GM12878 (cell line): Measurements from ENCODE around the gene C10orf90. TPM values are rescaled to one million over a fixed set of nuclear protein-coding genes. Genes with fewer than 3 reads are reported as not detected.

Experiments used
- ATAC-seq: fragments of 200-7000 bp; cut with Tn5 transposase; 3 replicates; pipeline ENCODE4 v1.9.1; 2020; ENCODE audit warnings: mild to moderate bottlenecking, moderate library complexity
- BruUV-seq: library from RNA; stranded (reverse); fragments of 400-500 nt; replicated peaks from 2 replicates; lab custom pipeline; 2021; lab: Mats Ljungman, UMichigan
- CTCF ChIA-PET: fragments of 300-600 bp; sonication (Branson Sonifier 250); formaldehyde crosslinking; extraction: SDS; loops from one replicate; lab custom pipeline; 2021; ENCODE audit warnings: inconsistent platforms; lab: Yijun Ruan, JAX
- POLR2A ChIA-PET: fragments of 350-600 bp; formaldehyde crosslinking; extraction: SDS; loops from one replicate; lab custom pipeline; 2021; ENCODE audit warnings: inconsistent platforms; lab: Charles Lee
- RAD21 ChIA-PET: fragments of 300-600 bp; sonication (Branson Sonifier 250); formaldehyde crosslinking; loops from one replicate; lab custom pipeline; 2023; ENCODE audit warnings: antibody characterized with exemption; ENCODE audit not compliant: unreplicated experiment; lab: Charles Lee
- SMC1A ChIA-PET: fragments of 300-600 bp; sonication (Branson Sonifier 250); formaldehyde crosslinking; loops from one replicate; lab custom pipeline; 2023; ENCODE audit not compliant: unreplicated experiment, uncharacterized antibody; lab: Charles Lee
- DNase-seq: peaks from one replicate; pipeline ENCODE4 v3.0.0-alpha.2; 2011; ENCODE audit warnings: low read depth, low spot score
- FAIRE-seq: peaks from 3 replicates; lab custom pipeline; 2011; peaks lifted over from hg19 to GRCh38; lab: Jason Lieb, UNC
- H2AFZ ChIP-seq: 2 replicates; pipeline ENCODE4 v1.6.0; 2011; ENCODE audit warnings: low read depth, low read length, control low read depth; ENCODE audit not compliant: control insufficient read depth
- H3K27ac ChIP-seq: 2 replicates; pipeline ENCODE4 v1.5.1; 2011; ENCODE audit warnings: control low read depth; ENCODE audit not compliant: control insufficient read depth, insufficient read depth
- H3K27me3 ChIP-seq, 2 experiments: replicated peaks in 1 of 2; 2 replicates each; pipeline versions ENCODE4 v1.6.0 to v1.6.1; 2011; ENCODE audit warnings: low read length in 1 of 2; ENCODE audit not compliant: control insufficient read depth in 2 of 2, insufficient read depth in 2 of 2
- H3K36me3 ChIP-seq, 2 experiments: 2 replicates each; pipeline ENCODE4 v1.5.1; 2011; ENCODE audit warnings: low read length in 1 of 2; ENCODE audit not compliant: control insufficient read depth in 2 of 2, insufficient read depth in 2 of 2
- H3K4me1 ChIP-seq: 2 replicates; pipeline ENCODE4 v1.6.1; 2011; ENCODE audit warnings: mild to moderate bottlenecking, low read length, moderate library complexity, mixed read lengths; ENCODE audit not compliant: control insufficient read depth, insufficient read depth
- H3K4me2 ChIP-seq: 2 replicates; pipeline ENCODE4 v1.6.0; 2011; ENCODE audit warnings: control low read depth; ENCODE audit not compliant: control insufficient read depth, insufficient read depth
- H3K4me3 ChIP-seq: fragments of 200-600 bp; sonication (generic); 2 replicates; pipeline ENCODE4 v1.5.1; 2016
- H3K79me2 ChIP-seq: 2 replicates; pipeline ENCODE4 v1.6.0; 2011; ENCODE audit warnings: low read length; ENCODE audit not compliant: control insufficient read depth, insufficient read depth
- H3K9ac ChIP-seq: 2 replicates; pipeline ENCODE4 v1.8.0; 2011; ENCODE audit warnings: low read length, control low read depth, mixed read lengths; ENCODE audit not compliant: control insufficient read depth, insufficient read depth
- H3K9me3 ChIP-seq: replicated peaks from 3 replicates; pipeline ENCODE4 v1.5.1; 2011; ENCODE audit warnings: mild to moderate bottlenecking, low read length; ENCODE audit not compliant: control insufficient read depth, insufficient read depth
- H4K20me1 ChIP-seq: 2 replicates; pipeline ENCODE4 v1.6.0; 2011; ENCODE audit not compliant: control insufficient read depth, insufficient read depth
- CREB1 ChIP-seq: IDR thresholded peaks from 2 replicates; pipeline ENCODE4 v1.6.1; 2012; ENCODE audit warnings: low read depth, mild to moderate bottlenecking, inconsistent platforms
- E2F4 ChIP-seq: IDR thresholded peaks from 2 replicates; pipeline ENCODE4 v1.6.1; 2012; ENCODE audit warnings: low read depth, low read length, improper control_type of control experiment
- EGR1 ChIP-seq, 2 experiments: IDR thresholded peaks; 1 replicate in 1 of 2; 2 replicates in 1 of 2; pipeline ENCODE4 v1.6.1; 2011 to 2012; ENCODE audit warnings: low read depth in 2 of 2, low read length in 2 of 2, borderline replicate concordance in 1 of 2, mild to moderate bottlenecking in 1 of 2, moderate library complexity in 1 of 2
- HDAC6 ChIP-seq: fragments of 200-600 bp; sonication (generic); IDR thresholded peaks from one replicate; pipeline ENCODE4 v1.8.0; 2017; ENCODE audit warnings: antibody characterized with exemption; ENCODE audit not compliant: unreplicated experiment
- KLF5 ChIP-seq: fragments of 450-650 bp; IDR thresholded peaks from 2 replicates; pipeline ENCODE4 v1.6.1; 2014; ENCODE audit warnings: mild to moderate bottlenecking; ENCODE audit not compliant: partially characterized antibody
- NFXL1 ChIP-seq: fragments of 450-650 bp; IDR thresholded peaks from 2 replicates; pipeline ENCODE4 v1.6.1; 2017; ENCODE audit warnings: antibody characterized with exemption, mild to moderate bottlenecking, borderline replicate concordance
- NFYA ChIP-seq: IDR thresholded peaks from 2 replicates; pipeline ENCODE4 v1.6.1; 2011; ENCODE audit warnings: low read depth, mild to moderate bottlenecking, low read length, improper control_type of control experiment, borderline replicate concordance
- PML ChIP-seq: IDR thresholded peaks from 2 replicates; pipeline ENCODE4 v1.6.1; 2012; ENCODE audit warnings: low read length, inconsistent platforms
- RAD51 ChIP-seq: fragments of 450-650 bp; IDR thresholded peaks from 2 replicates; pipeline ENCODE4 v1.6.1; 2016; ENCODE audit warnings: moderate library complexity, mild to moderate bottlenecking, inconsistent platforms
- SIX5 ChIP-seq: IDR thresholded peaks from 2 replicates; pipeline ENCODE4 v1.6.1; 2011; ENCODE audit warnings: mild to moderate bottlenecking, low read depth, low read length, moderate library complexity; ENCODE audit not compliant: severe bottlenecking
- STAT1 ChIP-seq: fragments of 450-650 bp; conservative IDR thresholded peaks from 2 replicates; pipeline ENCODE4 v1.6.1; 2014; ENCODE audit warnings: antibody characterized with exemption, mild to moderate bottlenecking
- SUZ12 ChIP-seq: fragments of 200-600 bp; sonication (generic); IDR thresholded peaks from one replicate; pipeline ENCODE4 v1.6.1; 2018; ENCODE audit warnings: antibody characterized with exemption, mild to moderate bottlenecking; ENCODE audit not compliant: unreplicated experiment
- ZBTB11 ChIP-seq: fragments of 450-650 bp; formaldehyde crosslinking; IDR thresholded peaks from 2 replicates; pipeline ENCODE4 v1.5.0; 2022; ENCODE audit warnings: mild to moderate bottlenecking, missing genetic modification characterization
- ZBTB4 ChIP-seq: fragments of 450-650 bp; formaldehyde crosslinking; IDR thresholded peaks from 2 replicates; pipeline ENCODE4 v1.4.0; 2022; ENCODE audit warnings: mild to moderate bottlenecking, moderate library complexity
- ZNF207 ChIP-seq: fragments of 450-650 bp; IDR thresholded peaks from 2 replicates; pipeline ENCODE4 v1.6.1; 2014; ENCODE audit warnings: antibody characterized with exemption, mild to moderate bottlenecking, borderline replicate concordance
- WGBS: methylation state at CpG from one replicate; pipeline ENCODE4 v1.1.6; 2016; ENCODE audit warnings: low lambda C conversion rate; ENCODE audit not compliant: insufficient replicate concordance, insufficient coverage; ENCODE audit errors: missing lambda C conversion rate; 5-methylcytosine and 5-hydroxymethylcytosine counted together
- in situ Hi-C: fragments of 300-500 bp; cut with MboI; formaldehyde crosslinking; loops from 9 replicates; pipeline ENCODE4 v1.14.3; 2018; ENCODE audit warnings: mixed read lengths
- intact Hi-C: fragments of 100-400 bp; cut with micrococcal nuclease; formaldehyde crosslinking; loops from one replicate; pipeline ENCODE4 v1.14.2; 2022; ENCODE audit not compliant: unreplicated experiment
- polyA plus RNA-seq, 11 experiments: library from polyadenylated mRNA; depleted of rRNA in 4 of 11; unstranded in 6 of 11; stranded (reverse) in 5 of 11; fragments of >200 nt; fragmentation: Nextera tagmentation in 4 of 11; fragmentation: Illumina TruSeq in 1 of 11; extraction: Ambion mirVana in 4 of 11; extraction: Trizol in 1 of 11; gene quantifications; 1 replicate in 1 of 11; 2 replicates in 10 of 11; pipeline versions ENCODE4 v1.2.1 to v1.2.3, GENCODE V29; 2011 to 2016; ENCODE audit warnings: inconsistent platforms in 2 of 11, missing spikeins in 2 of 11, low read depth in 1 of 11
- total RNA-seq, 4 experiments: library from RNA; depleted of rRNA in 3 of 4; stranded (reverse); fragments of >200 nt in 3 of 4; fragmentation: Illumina TruSeq in 1 of 4; extraction: Trizol in 1 of 4; gene quantifications; 2 replicates each; pipeline versions ENCODE4 v1.2.1 to v1.2.3, GENCODE V29; 2013 to 2021

The C10orf90 gene
- total and polyA plus RNA-seq, 10 of the 15 experiments (the other 5 are each of a cell fraction or from before 2014, with no cell fraction given) = 0.04 TPM; not detected in 9

- TF ChIP-seq ZBTB11 (CRISPR knock-in tag) (no peak), PML (no peak), ZBTB4 (CRISPR knock-in tag) (no peak), KLF5 (no peak)
Observed at GRCh38 chr10:126469692-126470091, 200.8 kb downstream of the C10orf90 start (continued).

- ATAC-seq (no peak), DNase-seq (no peak), FAIRE-seq (no peak)
- no peaks in the 10 kb centered on the region for H3K36me3 ChIP-seq
- no peaks in the 10 kb centered on the region for H3K27me3 ChIP-seq
- H3K27ac ChIP-seq = no peak overlapping the region
- in situ Hi-C loops (no loop called here), intact Hi-C loops (no loop called here)
- no peaks in the 10 kb centered on the region for H3K9me3 ChIP-seq
- CTCF ChIA-PET = no interaction called here
- no peaks in the 10 kb centered on the region for H3K79me2 ChIP-seq
- POLR2A ChIA-PET = no interaction called here
- no peaks in the 10 kb centered on the region for H3K4me1 ChIP-seq
- H2AFZ ChIP-seq = no peak overlapping the region
- WGBS = 8% methylated on average over 5 of the region's 5 CpGs
- H3K9ac ChIP-seq = no peak overlapping the region
- RAD21 ChIA-PET = no interaction called here
- SMC1A ChIA-PET = no interaction called here
- BruUV-seq = no TSS peak
- H3K4me2 ChIP-seq = no peak overlapping the region
- no peak overlapping the region for H3K4me3 ChIP-seq
- no peaks in the 10 kb centered on the region for H4K20me1 ChIP-seq
- TF ChIP-seq EGR1 (IDR thresholded peaks at IDR 0.05; ENCODE audit: borderline replicate concordance in 1 of 2, low read depth in 2 of 2, low read length in 2 of 2) (no peak), SIX5 (no peak), HDAC6 (no peak), NFYA (no peak), STAT1 (no peak), CREB1 (no peak), ZNF207 (no peak), NFXL1 (no peak), SUZ12 (no peak), RAD51 (no peak), E2F4 (no peak)
Observed at GRCh38 chr10:126468876-126469643, 201.4 kb downstream of the C10orf90 start.
